ENCODE data around the gene PLA2G4E.

The PLA2G4E gene

DNA sequence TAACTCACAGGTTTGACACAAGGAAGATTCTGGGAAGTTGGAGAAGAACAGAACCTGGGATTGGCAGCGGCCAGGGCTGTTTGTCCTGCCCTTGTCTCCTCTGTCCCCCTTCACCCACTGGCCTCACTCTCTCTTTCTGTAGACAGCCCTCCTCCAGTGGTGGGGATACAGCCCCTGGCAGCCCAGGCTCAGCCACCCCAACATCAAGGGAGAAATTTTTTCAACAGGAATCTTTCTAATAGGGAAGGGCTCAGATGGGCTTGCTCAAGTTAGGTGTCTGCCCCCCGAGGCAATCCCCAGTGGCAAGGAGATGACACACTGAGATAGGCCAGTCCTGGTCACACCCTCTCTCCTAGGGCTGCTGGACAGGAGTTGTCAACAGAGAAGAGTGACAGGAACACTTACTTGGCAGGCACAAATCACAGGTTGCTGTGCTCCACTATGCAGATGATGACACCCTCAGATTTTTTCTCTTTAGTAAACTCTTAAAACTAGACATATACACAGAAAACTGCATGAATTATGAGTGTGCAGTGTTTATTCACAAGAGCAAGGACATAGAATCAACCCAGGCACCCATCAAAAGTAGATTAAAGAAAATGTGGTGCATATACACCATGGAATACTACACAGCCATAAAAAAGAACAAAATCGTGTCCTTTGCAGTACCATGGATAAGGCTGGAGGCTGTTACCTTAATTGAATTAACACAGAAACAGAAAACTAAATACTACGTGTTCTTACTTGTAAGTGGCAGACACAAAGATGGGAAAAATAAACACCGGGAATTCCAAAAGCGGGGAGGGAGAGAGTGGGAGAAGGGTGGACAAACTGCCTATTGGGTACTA is 37.2 kb upstream of the PLA2G4E start:
- Histone ChIP-seq H3K27me3 (replicated peaks) (no peaks in the 10 kb centered on the region), H3K4me3 (ENCODE audit: low read depth, low read length) (no peak overlapping the region), H3K27ac (no peak overlapping the region), H3K36me3 (replicated peaks) (no peaks in the 10 kb centered on the region)
- in situ Hi-C loops (cut with HindIII; ENCODE audit: low pct_ligation_motif_present, low sequenced_read_pairs), result no loop called here
- TF ChIP-seq, protein P1, sequence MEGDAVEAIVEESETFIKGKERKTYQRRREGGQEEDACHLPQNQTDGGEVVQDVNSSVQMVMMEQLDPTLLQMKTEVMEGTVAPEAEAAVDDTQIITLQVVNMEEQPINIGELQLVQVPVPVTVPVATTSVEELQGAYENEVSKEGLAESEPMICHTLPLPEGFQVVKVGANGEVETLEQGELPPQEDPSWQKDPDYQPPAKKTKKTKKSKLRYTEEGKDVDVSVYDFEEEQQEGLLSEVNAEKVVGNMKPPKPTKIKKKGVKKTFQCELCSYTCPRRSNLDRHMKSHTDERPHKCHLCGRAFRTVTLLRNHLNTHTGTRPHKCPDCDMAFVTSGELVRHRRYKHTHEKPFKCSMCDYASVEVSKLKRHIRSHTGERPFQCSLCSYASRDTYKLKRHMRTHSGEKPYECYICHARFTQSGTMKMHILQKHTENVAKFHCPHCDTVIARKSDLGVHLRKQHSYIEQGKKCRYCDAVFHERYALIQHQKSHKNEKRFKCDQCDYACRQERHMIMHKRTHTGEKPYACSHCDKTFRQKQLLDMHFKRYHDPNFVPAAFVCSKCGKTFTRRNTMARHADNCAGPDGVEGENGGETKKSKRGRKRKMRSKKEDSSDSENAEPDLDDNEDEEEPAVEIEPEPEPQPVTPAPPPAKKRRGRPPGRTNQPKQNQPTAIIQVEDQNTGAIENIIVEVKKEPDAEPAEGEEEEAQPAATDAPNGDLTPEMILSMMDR (IDR thresholded peaks at IDR 0.05; ENCODE audit: low read depth, low read length, missing control alignments), result no peak
- no peak for DNase-seq

DNA sequence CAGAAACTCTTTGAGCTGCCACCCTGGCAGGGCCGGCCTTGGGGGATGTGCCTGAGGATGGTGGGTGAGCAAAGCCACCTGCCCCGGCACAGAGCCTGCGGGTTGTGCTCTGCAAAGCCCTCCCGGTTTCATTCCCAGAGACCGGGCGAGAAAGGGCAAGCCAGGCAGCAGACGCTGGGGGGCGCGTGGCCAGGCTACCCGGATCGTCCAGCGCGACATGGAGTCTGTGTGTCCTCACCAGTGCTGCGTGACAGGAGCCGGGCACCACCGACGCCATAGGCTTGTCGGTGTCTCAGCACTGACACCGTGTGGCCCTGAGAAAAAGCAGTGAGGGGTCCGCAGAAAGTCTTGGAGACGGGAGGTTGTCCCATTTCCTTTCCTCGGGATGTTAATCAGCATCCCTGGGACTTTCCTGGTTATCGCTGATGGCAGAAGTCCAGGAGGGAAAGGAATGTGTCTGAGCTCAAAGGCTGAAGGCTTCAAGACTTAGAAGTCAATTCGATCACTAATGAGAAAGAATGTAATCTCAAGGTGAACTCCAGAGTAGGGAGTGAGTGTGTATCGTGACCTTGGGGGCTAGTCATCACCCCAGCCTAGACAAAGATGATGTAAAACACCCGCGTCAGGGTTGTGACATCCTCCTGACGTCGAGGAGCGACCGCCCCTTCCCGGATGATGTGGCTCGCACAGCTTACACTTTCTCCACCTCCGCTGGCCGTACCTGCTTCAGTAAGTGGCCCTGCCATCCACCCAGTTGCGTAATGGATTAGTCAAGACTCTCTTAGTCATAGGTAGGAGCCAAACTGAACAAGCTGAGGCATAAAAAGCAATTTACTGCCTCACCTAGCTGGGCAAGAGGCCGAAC is 36.3 kb upstream of the PLA2G4E start:
- H3K27ac ChIP-seq, result no peak overlapping the region
- H3K36me3 ChIP-seq (replicated peaks), result no peaks in the 10 kb centered on the region
- in situ Hi-C loops (cut with HindIII; ENCODE audit: low pct_ligation_motif_present, low sequenced_read_pairs), result no loop called here
- TF ChIP-seq, protein P1 (IDR thresholded peaks at IDR 0.05; ENCODE audit: low read depth, low read length, missing control alignments), result peak; percentile 79
- peak; percentile 40 for DNase-seq
- peak overlapping the region; percentile 27 for H3K4me3 ChIP-seq (ENCODE audit: low read depth, low read length)
- no peaks in the 10 kb centered on the region for H3K27me3 ChIP-seq (replicated peaks)

DNA sequence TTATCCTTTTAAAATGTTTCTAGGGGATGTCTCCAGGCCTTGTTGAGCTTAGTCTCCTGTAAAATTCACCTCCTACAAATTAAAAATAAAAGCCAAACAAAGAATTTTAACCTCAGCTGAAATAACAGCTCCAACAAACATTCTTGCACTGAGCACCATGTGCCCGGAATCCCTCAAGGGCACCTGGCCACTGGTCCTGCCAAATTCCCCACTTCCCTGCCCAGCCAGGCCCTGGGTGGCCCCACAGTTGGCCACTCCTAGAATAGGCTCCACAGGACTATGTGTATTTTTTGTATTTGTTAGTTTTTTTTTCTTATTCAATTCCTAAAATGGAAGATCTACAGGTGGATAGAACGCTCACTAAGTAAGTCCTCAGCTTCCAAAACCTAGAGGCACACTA is 33.1 kb upstream of the PLA2G4E start:
- DNase-seq, result no peak
- Histone ChIP-seq H3K27ac (no peak overlapping the region), H3K4me3 (ENCODE audit: low read depth, low read length) (no peak overlapping the region), H3K27me3 (replicated peaks) (peaks cover 2% of the 10 kb centered on the region), H3K36me3 (replicated peaks) (no peaks in the 10 kb centered on the region)
- TF ChIP-seq, protein P1 (IDR thresholded peaks at IDR 0.05; ENCODE audit: low read depth, low read length, missing control alignments), result no peak
- in situ Hi-C loops (cut with HindIII; ENCODE audit: low pct_ligation_motif_present, low sequenced_read_pairs), result no loop called here

DNA sequence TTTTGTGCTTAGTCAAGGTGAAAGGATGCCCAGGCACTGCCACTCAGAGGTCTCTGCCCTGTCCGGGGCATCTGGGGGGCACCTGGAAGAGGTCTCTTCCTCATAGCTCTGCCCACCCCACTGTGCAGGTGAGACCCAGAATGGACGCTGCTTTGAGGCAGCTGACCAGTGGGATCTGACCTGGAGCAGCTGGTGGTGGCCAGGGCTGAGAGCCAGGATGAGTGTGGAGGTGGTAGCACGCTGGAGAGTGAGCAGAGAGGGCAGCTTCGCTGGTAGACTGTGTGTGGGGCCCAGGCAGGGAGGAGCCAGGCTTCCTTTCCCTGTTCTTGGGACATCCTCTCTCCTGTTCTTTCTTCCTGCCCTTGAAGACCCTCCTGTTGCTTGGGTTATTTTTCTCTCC is 32.2 kb upstream of the PLA2G4E start:
- no peak overlapping the region for H3K4me3 ChIP-seq (ENCODE audit: low read depth, low read length)
- peaks cover 2% of the 10 kb centered on the region for H3K27me3 ChIP-seq (replicated peaks)
- TF ChIP-seq, protein P1 (IDR thresholded peaks at IDR 0.05; ENCODE audit: low read depth, low read length, missing control alignments), result no peak
- no peak for DNase-seq
- no peak overlapping the region for H3K27ac ChIP-seq
- in situ Hi-C loops (cut with HindIII; ENCODE audit: low pct_ligation_motif_present, low sequenced_read_pairs), result no loop called here
- no peaks in the 10 kb centered on the region for H3K36me3 ChIP-seq (replicated peaks)

DNA sequence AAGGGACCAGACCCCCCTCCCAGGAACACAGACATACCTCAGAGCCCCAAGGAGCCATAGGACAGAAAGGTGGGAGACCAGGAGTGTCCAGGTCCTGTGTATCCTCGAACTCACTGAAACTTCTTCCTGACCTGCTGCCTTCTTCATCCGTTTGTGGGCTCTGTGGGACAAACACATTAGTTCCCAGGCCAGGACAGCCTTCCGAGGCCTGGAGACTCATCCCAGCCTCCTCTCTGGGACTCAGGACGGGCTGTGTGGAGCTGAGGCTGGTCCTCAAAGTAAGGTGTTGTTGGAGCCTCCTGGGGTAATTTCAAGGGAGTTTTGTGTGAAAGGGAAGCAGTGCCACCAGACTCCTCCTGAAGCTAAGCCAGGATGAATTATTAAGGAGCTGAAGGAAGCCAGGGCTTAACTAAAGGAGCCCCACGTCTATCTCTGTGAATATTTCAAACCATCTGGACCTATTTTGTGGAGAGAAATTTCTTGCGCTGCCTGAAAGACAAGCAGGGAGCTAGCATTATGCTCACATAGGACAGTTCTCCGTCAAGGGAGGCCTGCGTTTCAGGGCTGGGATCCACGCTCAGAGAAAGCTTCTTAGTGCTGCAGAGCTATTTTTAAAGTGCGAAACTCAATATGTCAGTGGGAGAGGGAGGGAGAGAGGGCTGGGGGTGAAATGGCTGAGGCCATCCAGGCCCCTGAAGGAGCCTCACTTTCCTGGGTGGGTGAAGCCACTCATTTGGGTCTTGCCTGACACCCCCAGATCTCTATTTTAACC is 29.8 kb upstream of the PLA2G4E start:
- DNase-seq, result no peak
- in situ Hi-C loops (cut with HindIII; ENCODE audit: low pct_ligation_motif_present, low sequenced_read_pairs), result no loop called here
- Histone ChIP-seq H3K36me3 (replicated peaks) (no peaks in the 10 kb centered on the region), H3K4me3 (ENCODE audit: low read depth, low read length) (no peak overlapping the region), H3K27ac (no peak overlapping the region), H3K27me3 (replicated peaks) (peaks cover 2% of the 10 kb centered on the region)
- TF ChIP-seq, protein P1 (IDR thresholded peaks at IDR 0.05; ENCODE audit: low read depth, low read length, missing control alignments), result no peak
